Fibroblast of mammary gland (primary cell): Measurements from ENCODE around the gene CCDC13.

Source experiments
- DNase-seq: peaks from one replicate; pipeline ENCODE4 v3.0.0-alpha.2; 2010; ENCODE audit warnings: low read depth
- H3K4me3 ChIP-seq: 2 replicates; pipeline ENCODE4 v1.5.1; 2011; ENCODE audit warnings: low read depth, mild to moderate bottlenecking, low read length, moderate library complexity; ENCODE audit not compliant: control insufficient read depth
- TF ChIP-seq, protein P1 (sequence below): conservative IDR thresholded peaks from 2 replicates; pipeline ENCODE4 v1.5.1; 2011; ENCODE audit warnings: low read depth, low read length, inconsistent platforms; ENCODE audit not compliant: control insufficient read depth, insufficient read depth

CCDC13 gene

DNA sequence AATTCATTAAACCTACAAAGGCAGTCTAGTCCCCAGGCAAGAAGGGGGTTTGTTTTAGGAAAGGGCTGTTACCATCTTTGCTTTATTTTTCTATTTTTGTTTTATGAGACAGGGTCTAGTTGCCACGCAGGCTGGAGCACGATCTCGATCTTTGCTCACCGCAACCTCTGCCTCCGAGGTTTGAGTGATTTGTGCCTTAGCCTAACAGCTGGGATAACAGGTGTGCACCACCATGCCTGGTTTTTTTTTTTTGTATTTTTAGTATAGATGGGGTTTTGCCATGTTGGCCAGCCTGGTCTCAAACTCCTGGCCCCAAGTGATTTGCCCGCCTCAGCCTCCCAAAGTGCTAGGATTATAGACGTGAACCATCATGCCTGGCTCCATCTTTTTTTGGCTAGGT is 26.3 kb upstream of the CCDC13 start:
- H3K4me3 ChIP-seq, result no peak overlapping the region
- no peak for DNase-seq
- TF ChIP-seq, protein P1, sequence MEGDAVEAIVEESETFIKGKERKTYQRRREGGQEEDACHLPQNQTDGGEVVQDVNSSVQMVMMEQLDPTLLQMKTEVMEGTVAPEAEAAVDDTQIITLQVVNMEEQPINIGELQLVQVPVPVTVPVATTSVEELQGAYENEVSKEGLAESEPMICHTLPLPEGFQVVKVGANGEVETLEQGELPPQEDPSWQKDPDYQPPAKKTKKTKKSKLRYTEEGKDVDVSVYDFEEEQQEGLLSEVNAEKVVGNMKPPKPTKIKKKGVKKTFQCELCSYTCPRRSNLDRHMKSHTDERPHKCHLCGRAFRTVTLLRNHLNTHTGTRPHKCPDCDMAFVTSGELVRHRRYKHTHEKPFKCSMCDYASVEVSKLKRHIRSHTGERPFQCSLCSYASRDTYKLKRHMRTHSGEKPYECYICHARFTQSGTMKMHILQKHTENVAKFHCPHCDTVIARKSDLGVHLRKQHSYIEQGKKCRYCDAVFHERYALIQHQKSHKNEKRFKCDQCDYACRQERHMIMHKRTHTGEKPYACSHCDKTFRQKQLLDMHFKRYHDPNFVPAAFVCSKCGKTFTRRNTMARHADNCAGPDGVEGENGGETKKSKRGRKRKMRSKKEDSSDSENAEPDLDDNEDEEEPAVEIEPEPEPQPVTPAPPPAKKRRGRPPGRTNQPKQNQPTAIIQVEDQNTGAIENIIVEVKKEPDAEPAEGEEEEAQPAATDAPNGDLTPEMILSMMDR, result no peak

DNA sequence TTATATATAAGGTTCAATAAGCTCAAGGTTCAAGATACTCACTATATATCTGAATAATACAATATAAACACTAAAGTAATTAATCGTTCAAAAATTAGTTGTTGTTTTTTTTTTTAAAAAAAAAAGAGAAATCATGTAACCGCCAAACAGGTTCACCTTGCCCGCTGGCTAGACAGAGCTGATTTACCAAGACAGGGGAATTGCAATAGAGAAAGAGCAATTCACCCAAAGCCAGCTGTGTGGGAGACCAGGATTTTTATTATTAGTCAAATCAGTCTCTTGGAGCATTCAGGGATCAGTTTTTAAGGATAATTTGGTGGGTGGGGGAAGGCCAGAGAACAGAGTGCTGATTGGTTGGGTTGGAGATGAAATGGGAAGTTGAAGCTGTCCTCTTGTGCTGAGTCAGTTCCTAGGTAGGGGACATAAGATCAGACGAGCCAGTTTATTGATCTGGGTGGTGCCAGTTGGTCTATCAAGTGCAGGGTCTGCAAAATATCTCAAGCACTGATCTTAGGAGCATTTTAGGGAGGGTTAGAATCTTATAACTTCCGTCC is 23.4 kb upstream of the CCDC13 start:
- TF ChIP-seq, protein P1, result no peak
- DNase-seq, result no peak
- H3K4me3 ChIP-seq, result no peak overlapping the region

DNA sequence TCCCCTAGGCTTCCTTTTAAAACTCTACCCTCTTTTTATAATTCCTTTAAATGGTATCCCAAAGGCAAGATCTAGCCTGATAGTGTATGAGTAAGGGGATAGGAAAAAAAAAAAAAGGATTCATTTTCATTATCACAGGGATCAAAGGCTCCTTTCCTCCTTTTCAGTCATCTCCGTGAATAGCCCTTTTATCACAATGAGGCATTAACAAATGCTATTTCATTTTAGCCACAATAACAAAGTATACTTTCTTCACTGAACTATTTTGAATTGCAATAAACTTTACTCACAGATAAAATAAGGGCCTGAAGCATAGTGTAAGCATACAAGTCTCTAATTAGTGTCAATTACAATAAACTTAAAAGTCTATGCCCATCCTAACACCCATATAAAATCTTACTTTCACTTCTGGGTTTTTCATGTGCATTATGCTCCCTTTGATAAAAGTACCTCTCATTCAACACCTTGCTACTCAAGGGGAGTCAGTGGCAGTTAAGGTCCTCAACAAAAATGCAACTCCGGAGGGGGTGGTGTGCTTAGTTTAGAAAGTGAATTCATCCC is 22.6 kb upstream of the CCDC13 start:
- H3K4me3 ChIP-seq, result no peak overlapping the region
- TF ChIP-seq, protein P1, result no peak
- no peak for DNase-seq

DNA sequence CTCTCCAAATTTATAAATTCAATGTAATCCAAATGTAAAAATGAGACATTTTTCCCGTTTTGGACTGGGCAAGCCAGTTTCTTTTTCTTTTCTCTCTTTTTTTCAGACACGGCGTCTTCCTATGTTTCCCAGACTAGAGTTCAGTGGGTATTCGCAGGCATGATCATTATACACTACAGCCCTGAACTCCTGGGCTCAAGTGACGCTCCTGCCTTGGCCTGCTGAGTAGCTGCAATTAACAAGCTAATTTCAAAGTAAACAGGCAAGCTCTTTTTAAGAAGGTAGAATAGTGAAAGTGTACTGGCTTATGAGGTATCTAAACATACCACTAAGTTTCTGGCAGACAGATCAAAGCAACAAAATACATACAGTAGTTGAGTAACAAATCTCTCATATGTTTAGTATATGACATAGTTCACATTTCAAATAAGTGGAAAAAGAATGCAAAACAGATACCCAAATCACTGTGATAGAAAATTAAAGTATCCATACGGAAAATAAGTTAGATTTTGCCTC is 17.7 kb upstream of the CCDC13 start:
- DNase-seq, result no peak
- no peak overlapping the region for H3K4me3 ChIP-seq
- TF ChIP-seq, protein P1, result no peak

DNA sequence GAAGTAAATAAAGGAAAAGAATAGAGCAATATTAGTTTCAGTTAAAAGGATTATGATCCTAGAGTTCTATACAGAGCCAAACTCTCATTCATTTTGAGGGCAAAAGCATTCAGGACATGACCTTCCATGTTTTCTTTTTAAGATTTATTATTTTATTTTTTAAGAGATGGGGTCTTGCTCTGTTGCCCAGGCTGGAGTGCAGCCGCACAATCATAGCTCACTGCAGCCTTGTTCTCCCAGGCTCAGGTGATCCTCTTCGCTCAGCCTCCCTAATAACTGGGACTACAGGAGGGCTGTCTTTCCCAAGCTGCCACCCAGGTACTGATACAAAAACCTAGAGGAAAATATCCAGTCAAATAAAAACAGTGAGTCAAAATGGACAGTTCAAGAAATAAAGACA is 13.6 kb upstream of the CCDC13 start:
- TF ChIP-seq, protein P1, result no peak
- H3K4me3 ChIP-seq, result no peak overlapping the region
- DNase-seq, result no peak

DNA sequence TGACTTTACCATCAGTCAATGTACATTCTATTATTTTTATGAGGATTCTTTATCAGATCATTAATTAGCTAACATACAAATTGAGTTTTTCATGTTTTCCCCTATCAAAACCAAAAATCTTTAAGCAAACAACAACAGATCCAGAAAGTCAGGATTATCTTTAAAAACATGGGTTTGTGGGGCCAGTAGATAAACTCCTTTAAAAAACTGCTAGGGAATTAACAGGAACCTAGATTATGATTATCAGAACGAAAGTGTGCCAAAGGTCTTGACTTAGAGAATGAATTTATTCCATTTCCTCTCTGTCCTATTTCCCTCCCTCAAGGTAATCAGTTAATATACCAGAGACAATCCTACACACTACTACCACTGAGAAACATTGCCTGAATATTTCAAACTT is 13.2 kb upstream of the CCDC13 start:
- no peak overlapping the region for H3K4me3 ChIP-seq
- TF ChIP-seq, protein P1, result no peak
- DNase-seq, result no peak
